Lower leg skin (tissue), 4 donors: ENCODE measurements around the gene PLEKHG3. TPM values are rescaled to one million over a fixed set of nuclear protein-coding genes. Genes with fewer than 3 reads are reported as not detected.

Source experiments
- DNase-seq, 2 donors: peaks; one replicate each; pipeline ENCODE4 v3.0.0-alpha.2; 2019; ENCODE audit warnings: low spot score in 2 of 2
- H3K4me3 ChIP-seq: fragments of 200-600 bp; sonication (generic); 2 replicates; pipeline ENCODE4 v1.5.1; 2017; ENCODE audit warnings: mild to moderate bottlenecking, low read depth; ENCODE audit not compliant: poor library complexity, severe bottlenecking
- CTCF ChIP-seq, 3 donors: fragments of 450-650 bp; IDR thresholded peaks; one replicate each; pipeline ENCODE4 v1.5.1; 2016; ENCODE audit warnings: antibody characterized with exemption in 3 of 3, mild to moderate bottlenecking in 3 of 3, moderate library complexity in 2 of 3
- POLR2A ChIP-seq, 2 donors: fragments of 450-650 bp; IDR thresholded peaks; one replicate each; pipeline ENCODE4 v1.6.1; 2016 to 2017; ENCODE audit warnings: antibody characterized with exemption in 2 of 2, mild to moderate bottlenecking in 1 of 2, moderate library complexity in 1 of 2
- WGBS, 2 donors: methylation state at CpG; one replicate each; pipeline ENCODE4 v1.1.5; 2018; 5-methylcytosine and 5-hydroxymethylcytosine counted together
- intact Hi-C: fragments of 100-400 bp; cut with DNase I; formaldehyde crosslinking; loops from one replicate; pipeline ENCODE4 v1.15.0; 2023; ENCODE audit warnings: low total_unique reads
- total RNA-seq, 4 donors: library from RNA; depleted of rRNA; stranded (reverse); fragments of >200 nt; gene quantifications; one replicate each; pipeline ENCODE4 v1.1.0, GENCODE V29; 2016

Gene PLEKHG3
- total RNA-seq, 4 donors from 2014 or later: 92.9 to 178 (median 125) TPM

GRCh38 chr14:64769096-64770020, 65.1 kb downstream of the PLEKHG3 start:
- no peak overlapping the region for H3K4me3 ChIP-seq
- 88 to 91% methylated on average over 11 to 15 of the region's 17 CpGs for WGBS, 2 donors
- no peak for TF ChIP-seq POLR2A (IDR thresholded peaks at IDR 0.05)
- no peak for TF ChIP-seq CTCF (IDR thresholded peaks at IDR 0.05)
- no peak for DNase-seq
- intact Hi-C loops: loop anchor here (5.0 kb wide), 1 partner anchor 97 kb away; no protein-coding TSS in a partner anchor

GRCh38 chr14:64770751-64771150, 66.5 kb downstream of the PLEKHG3 start:
- TF ChIP-seq POLR2A (IDR thresholded peaks at IDR 0.05) (no peak), CTCF (IDR thresholded peaks at IDR 0.05) (no peak)
- H3K4me3 ChIP-seq: no peak overlapping the region
- no peak for DNase-seq
- 92 to 98% methylated on average over 16 to 18 of the region's 18 CpGs for WGBS, 2 donors
- intact Hi-C loops: no loop called here

GRCh38 chr14:64771161-64771560, 66.9 kb downstream of the PLEKHG3 start:
- H3K4me3 ChIP-seq: no peak overlapping the region
- no peak for DNase-seq
- TF ChIP-seq POLR2A (IDR thresholded peaks at IDR 0.05) (no peak), CTCF (IDR thresholded peaks at IDR 0.05) (no peak)
- 81 to 83% methylated on average over 2 of the region's 2 CpGs for WGBS, 2 donors
- intact Hi-C loops: no loop called here

- intact Hi-C loops: no loop called here
- DNase-seq: no peak
- no peak overlapping the region for H3K4me3 ChIP-seq
- 93 to 96% methylated on average over 36 of the region's 36 CpGs for WGBS, 2 donors
- TF ChIP-seq POLR2A (IDR thresholded peaks at IDR 0.05) (no peak), CTCF (IDR thresholded peaks at IDR 0.05) (no peak)
These were observed 68.2 kb downstream of the PLEKHG3 start for GRCh38 chr14:64772397-64772950.

- DNase-seq: no peak
- WGBS, 2 donors: 94 to 96% methylated on average over 18 of the region's 18 CpGs
- intact Hi-C loops: no loop called here
- no peak overlapping the region for H3K4me3 ChIP-seq
- no peak for TF ChIP-seq POLR2A (IDR thresholded peaks at IDR 0.05)
- no peak for TF ChIP-seq CTCF (IDR thresholded peaks at IDR 0.05)
These were observed 68.8 kb downstream of the PLEKHG3 start for GRCh38 chr14:64773046-64773445.
